GM12878 (cell line): ENCODE measurements around the gene RADIL. TPM values are rescaled to one million over a fixed set of nuclear protein-coding genes. Genes with fewer than 3 reads are reported as not detected.
A peak's percentile ranks its signal among the peaks of the same experiment; 100 is the strongest.

ENCODE experiments used
- ATAC-seq: fragments of 200-7000 bp; cut with Tn5 transposase; 3 replicates; pipeline ENCODE4 v1.9.1; 2020; ENCODE audit warnings: mild to moderate bottlenecking, moderate library complexity
- BruUV-seq: library from RNA; stranded (reverse); fragments of 400-500 nt; replicated peaks from 2 replicates; lab custom pipeline; 2021; lab: Mats Ljungman, UMichigan
- CTCF ChIA-PET: fragments of 300-600 bp; sonication (Branson Sonifier 250); formaldehyde crosslinking; extraction: SDS; loops from one replicate; lab custom pipeline; 2021; ENCODE audit warnings: inconsistent platforms; lab: Yijun Ruan, JAX
- POLR2A ChIA-PET: fragments of 350-600 bp; formaldehyde crosslinking; extraction: SDS; loops from one replicate; lab custom pipeline; 2021; ENCODE audit warnings: inconsistent platforms; lab: Charles Lee
- RAD21 ChIA-PET: fragments of 300-600 bp; sonication (Branson Sonifier 250); formaldehyde crosslinking; loops from one replicate; lab custom pipeline; 2023; ENCODE audit warnings: antibody characterized with exemption; ENCODE audit not compliant: unreplicated experiment; lab: Charles Lee
- SMC1A ChIA-PET: fragments of 300-600 bp; sonication (Branson Sonifier 250); formaldehyde crosslinking; loops from one replicate; lab custom pipeline; 2023; ENCODE audit not compliant: unreplicated experiment, uncharacterized antibody; lab: Charles Lee
- DNase-seq: peaks from one replicate; pipeline ENCODE4 v3.0.0-alpha.2; 2011; ENCODE audit warnings: low read depth, low spot score
- FAIRE-seq: peaks from 3 replicates; lab custom pipeline; 2011; peaks lifted over from hg19 to GRCh38; lab: Jason Lieb, UNC
- H2AFZ ChIP-seq: 2 replicates; pipeline ENCODE4 v1.6.0; 2011; ENCODE audit warnings: low read depth, low read length, control low read depth; ENCODE audit not compliant: control insufficient read depth
- H3K27ac ChIP-seq: 2 replicates; pipeline ENCODE4 v1.5.1; 2011; ENCODE audit warnings: control low read depth; ENCODE audit not compliant: control insufficient read depth, insufficient read depth
- H3K27me3 ChIP-seq, 2 experiments: replicated peaks in 1 of 2; 2 replicates each; pipeline versions ENCODE4 v1.6.0 to v1.6.1; 2011; ENCODE audit warnings: low read length in 1 of 2; ENCODE audit not compliant: control insufficient read depth in 2 of 2, insufficient read depth in 2 of 2
- H3K36me3 ChIP-seq, 2 experiments: 2 replicates each; pipeline ENCODE4 v1.5.1; 2011; ENCODE audit warnings: low read length in 1 of 2; ENCODE audit not compliant: control insufficient read depth in 2 of 2, insufficient read depth in 2 of 2
- H3K4me1 ChIP-seq: 2 replicates; pipeline ENCODE4 v1.6.1; 2011; ENCODE audit warnings: mild to moderate bottlenecking, low read length, moderate library complexity, mixed read lengths; ENCODE audit not compliant: control insufficient read depth, insufficient read depth
- H3K4me2 ChIP-seq: 2 replicates; pipeline ENCODE4 v1.6.0; 2011; ENCODE audit warnings: control low read depth; ENCODE audit not compliant: control insufficient read depth, insufficient read depth
- H3K4me3 ChIP-seq: fragments of 200-600 bp; sonication (generic); 2 replicates; pipeline ENCODE4 v1.5.1; 2016
- H3K79me2 ChIP-seq: 2 replicates; pipeline ENCODE4 v1.6.0; 2011; ENCODE audit warnings: low read length; ENCODE audit not compliant: control insufficient read depth, insufficient read depth
- H3K9ac ChIP-seq: 2 replicates; pipeline ENCODE4 v1.8.0; 2011; ENCODE audit warnings: low read length, control low read depth, mixed read lengths; ENCODE audit not compliant: control insufficient read depth, insufficient read depth
- H3K9me3 ChIP-seq: replicated peaks from 3 replicates; pipeline ENCODE4 v1.5.1; 2011; ENCODE audit warnings: mild to moderate bottlenecking, low read length; ENCODE audit not compliant: control insufficient read depth, insufficient read depth
- H4K20me1 ChIP-seq: 2 replicates; pipeline ENCODE4 v1.6.0; 2011; ENCODE audit not compliant: control insufficient read depth, insufficient read depth
- BRCA1 ChIP-seq: IDR thresholded peaks from 2 replicates; pipeline ENCODE4 v1.6.1; 2011; ENCODE audit warnings: low read depth, low read length, improper control_type of control experiment
- NBN ChIP-seq: fragments of 450-650 bp; IDR thresholded peaks from 2 replicates; pipeline ENCODE4 v1.6.1; 2016
- RUNX3 ChIP-seq: IDR thresholded peaks from 2 replicates; pipeline ENCODE4 v1.6.1; 2012; ENCODE audit warnings: low read length, inconsistent platforms
- SMC3 ChIP-seq: IDR thresholded peaks from 2 replicates; pipeline ENCODE4 v1.6.1; 2011; ENCODE audit warnings: low read length, improper control_type of control experiment, borderline replicate concordance
- TCF3 ChIP-seq: IDR thresholded peaks from 2 replicates; pipeline ENCODE4 v1.6.1; 2012; ENCODE audit warnings: low read depth, mild to moderate bottlenecking, low read length, borderline replicate concordance; ENCODE audit not compliant: insufficient read depth
- WGBS: methylation state at CpG from one replicate; pipeline ENCODE4 v1.1.6; 2016; ENCODE audit warnings: low lambda C conversion rate; ENCODE audit not compliant: insufficient replicate concordance, insufficient coverage; ENCODE audit errors: missing lambda C conversion rate; 5-methylcytosine and 5-hydroxymethylcytosine counted together
- in situ Hi-C: fragments of 300-500 bp; cut with MboI; formaldehyde crosslinking; loops from 9 replicates; pipeline ENCODE4 v1.14.3; 2018; ENCODE audit warnings: mixed read lengths
- intact Hi-C: fragments of 100-400 bp; cut with micrococcal nuclease; formaldehyde crosslinking; loops from one replicate; pipeline ENCODE4 v1.14.2; 2022; ENCODE audit not compliant: unreplicated experiment
- polyA plus RNA-seq, 11 experiments: library from polyadenylated mRNA; depleted of rRNA in 4 of 11; unstranded in 6 of 11; stranded (reverse) in 5 of 11; fragments of >200 nt; fragmentation: Nextera tagmentation in 4 of 11; fragmentation: Illumina TruSeq in 1 of 11; extraction: Ambion mirVana in 4 of 11; extraction: Trizol in 1 of 11; gene quantifications; 1 replicate in 1 of 11; 2 replicates in 10 of 11; pipeline versions ENCODE4 v1.2.1 to v1.2.3, GENCODE V29; 2011 to 2016; ENCODE audit warnings: inconsistent platforms in 2 of 11, missing spikeins in 2 of 11, low read depth in 1 of 11
- total RNA-seq, 4 experiments: library from RNA; depleted of rRNA in 3 of 4; stranded (reverse); fragments of >200 nt in 3 of 4; fragmentation: Illumina TruSeq in 1 of 4; extraction: Trizol in 1 of 4; gene quantifications; 2 replicates each; pipeline versions ENCODE4 v1.2.1 to v1.2.3, GENCODE V29; 2013 to 2021
- TF ChIP-seq, protein P1 (sequence below): IDR thresholded peaks from 2 replicates; pipeline ENCODE4 v1.6.1; 2012; ENCODE audit warnings: low read length, inconsistent platforms
- TF ChIP-seq, protein P2 (sequence below): IDR thresholded peaks from 2 replicates; pipeline ENCODE4 v1.6.1; 2011; ENCODE audit warnings: low read depth, mild to moderate bottlenecking, low read length, moderate library complexity, borderline replicate concordance; ENCODE audit errors: extremely low read depth
- TF ChIP-seq, protein P3 (sequence below): fragments of 450-650 bp; IDR thresholded peaks from 2 replicates; pipeline ENCODE4 v1.6.1; 2017; ENCODE audit warnings: borderline replicate concordance

RADIL gene
- total and polyA plus RNA-seq, 10 of the 15 experiments (the other 5 are each of a cell fraction or from before 2014, with no cell fraction given): 0.05 to 0.06 TPM; not detected in 8

DNA sequence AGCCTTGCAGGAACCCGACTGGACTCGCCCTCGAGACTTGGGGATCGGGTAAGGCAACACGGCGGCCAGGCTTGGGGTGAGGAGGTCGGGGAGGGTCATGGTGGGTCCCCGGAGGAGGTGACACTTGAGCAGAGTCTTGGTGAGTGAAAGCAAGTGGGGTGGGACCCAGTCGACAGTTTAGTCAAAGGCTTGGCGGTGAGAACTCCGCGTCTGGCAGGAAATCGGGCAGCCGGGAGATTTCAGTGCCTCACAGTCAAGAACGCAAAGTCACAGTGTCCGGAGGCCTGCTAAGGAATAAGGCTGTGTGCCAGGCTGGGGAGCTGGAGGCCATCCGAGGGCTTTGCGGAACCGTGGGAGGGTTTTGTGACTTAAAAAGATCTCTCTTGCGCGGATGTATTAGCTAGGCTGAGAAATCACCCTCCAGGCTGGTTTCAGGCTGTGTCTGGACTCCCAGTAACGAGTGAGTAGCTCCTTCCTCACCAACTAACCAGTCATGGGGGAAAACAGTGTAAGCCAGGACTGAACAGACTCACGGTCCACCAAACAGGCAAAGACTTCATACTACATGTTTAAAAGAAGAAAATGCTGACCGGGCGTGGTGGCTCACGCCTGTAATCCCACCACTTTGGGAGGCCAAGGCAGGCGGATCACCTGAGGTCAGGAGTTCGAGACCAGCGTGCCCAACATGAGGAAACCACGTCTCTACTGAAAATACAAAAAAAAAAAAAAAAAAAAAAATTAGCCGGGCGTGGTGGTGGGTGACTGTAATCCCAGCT is 107.5 kb downstream of the RADIL start:
- no peaks in the 10 kb centered on the region for H3K9me3 ChIP-seq
- ChIA-PET POLR2A (interaction anchor here (0.7 to 1.5 kb wide), 6 partner anchors 22 to 270 kb away, joined by 3 to 6 read pairs (median 3); partner anchors contain the start of gene RBAK), RAD21 (interaction anchor here (0.6 to 1.5 kb wide), 2 partner anchors 30 to 709 kb away, joined by 4 to 5 read pairs; no protein-coding TSS in a partner anchor), CTCF (interaction anchor here (0.5 to 1.7 kb wide), 5 partner anchors 16 to 135 kb away, joined by 3 to 7 read pairs (median 5); no protein-coding TSS in a partner anchor), SMC1A (interaction anchor here (1.3 to 2.0 kb wide), 4 partner anchors 30 to 63 kb away, joined by 4 to 7 read pairs (median 5); no protein-coding TSS in a partner anchor)
- H3K9ac ChIP-seq: peak overlapping the region; percentile 98
- TF ChIP-seq, protein P1, sequence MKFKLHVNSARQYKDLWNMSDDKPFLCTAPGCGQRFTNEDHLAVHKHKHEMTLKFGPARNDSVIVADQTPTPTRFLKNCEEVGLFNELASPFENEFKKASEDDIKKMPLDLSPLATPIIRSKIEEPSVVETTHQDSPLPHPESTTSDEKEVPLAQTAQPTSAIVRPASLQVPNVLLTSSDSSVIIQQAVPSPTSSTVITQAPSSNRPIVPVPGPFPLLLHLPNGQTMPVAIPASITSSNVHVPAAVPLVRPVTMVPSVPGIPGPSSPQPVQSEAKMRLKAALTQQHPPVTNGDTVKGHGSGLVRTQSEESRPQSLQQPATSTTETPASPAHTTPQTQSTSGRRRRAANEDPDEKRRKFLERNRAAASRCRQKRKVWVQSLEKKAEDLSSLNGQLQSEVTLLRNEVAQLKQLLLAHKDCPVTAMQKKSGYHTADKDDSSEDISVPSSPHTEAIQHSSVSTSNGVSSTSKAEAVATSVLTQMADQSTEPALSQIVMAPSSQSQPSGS: no peak
- TF ChIP-seq BRCA1 (no peak), TCF3 (0 out of 2 replicates have a peak, but pooled peaks have one; percentile 3), RUNX3 (no peak), NBN (no peak), SMC3 (0 out of 2 replicates have a peak, but pooled peaks have one; percentile 1)
- TF ChIP-seq, protein P2, sequence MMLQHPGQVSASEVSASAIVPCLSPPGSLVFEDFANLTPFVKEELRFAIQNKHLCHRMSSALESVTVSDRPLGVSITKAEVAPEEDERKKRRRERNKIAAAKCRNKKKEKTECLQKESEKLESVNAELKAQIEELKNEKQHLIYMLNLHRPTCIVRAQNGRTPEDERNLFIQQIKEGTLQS: no peak
- TF ChIP-seq, protein P3, sequence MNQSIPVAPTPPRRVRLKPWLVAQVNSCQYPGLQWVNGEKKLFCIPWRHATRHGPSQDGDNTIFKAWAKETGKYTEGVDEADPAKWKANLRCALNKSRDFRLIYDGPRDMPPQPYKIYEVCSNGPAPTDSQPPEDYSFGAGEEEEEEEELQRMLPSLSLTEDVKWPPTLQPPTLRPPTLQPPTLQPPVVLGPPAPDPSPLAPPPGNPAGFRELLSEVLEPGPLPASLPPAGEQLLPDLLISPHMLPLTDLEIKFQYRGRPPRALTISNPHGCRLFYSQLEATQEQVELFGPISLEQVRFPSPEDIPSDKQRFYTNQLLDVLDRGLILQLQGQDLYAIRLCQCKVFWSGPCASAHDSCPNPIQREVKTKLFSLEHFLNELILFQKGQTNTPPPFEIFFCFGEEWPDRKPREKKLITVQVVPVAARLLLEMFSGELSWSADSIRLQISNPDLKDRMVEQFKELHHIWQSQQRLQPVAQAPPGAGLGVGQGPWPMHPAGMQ: no peak
- peak; percentile 23 for ATAC-seq
- peak overlapping the region; percentile 96 for H3K4me3 ChIP-seq
- FAIRE-seq: no peak
- peaks cover 0 to 4% of the 10 kb centered on the region in 2 experiments; a peak in 2 of 4 replicates for H3K36me3 ChIP-seq
- no peak for DNase-seq
- 23% methylated on average over 30 of the region's 32 CpGs for WGBS
- in situ Hi-C loops: no loop called here
- peaks cover 10% of the 10 kb centered on the region for H3K4me1 ChIP-seq
- intact Hi-C loops: loop anchor here (1.0 kb wide), 1 partner anchor 30 kb away; no protein-coding TSS in a partner anchor
- TSS peak; percentile 86 for BruUV-seq
- no peaks in the 10 kb centered on the region; the same call in 1 of the 2 replicates for H4K20me1 ChIP-seq
- peak overlapping the region; percentile 96 for H3K27ac ChIP-seq
- no peaks in the 10 kb centered on the region for H3K27me3 ChIP-seq
- H2AFZ ChIP-seq: peak overlapping the region; percentile 89
- peak overlapping the region; percentile 17 for H3K4me2 ChIP-seq
- peaks cover 37% of the 10 kb centered on the region for H3K79me2 ChIP-seq
